ENCODE measurements around the gene UGT1A3.

Gene UGT1A3

DNA sequence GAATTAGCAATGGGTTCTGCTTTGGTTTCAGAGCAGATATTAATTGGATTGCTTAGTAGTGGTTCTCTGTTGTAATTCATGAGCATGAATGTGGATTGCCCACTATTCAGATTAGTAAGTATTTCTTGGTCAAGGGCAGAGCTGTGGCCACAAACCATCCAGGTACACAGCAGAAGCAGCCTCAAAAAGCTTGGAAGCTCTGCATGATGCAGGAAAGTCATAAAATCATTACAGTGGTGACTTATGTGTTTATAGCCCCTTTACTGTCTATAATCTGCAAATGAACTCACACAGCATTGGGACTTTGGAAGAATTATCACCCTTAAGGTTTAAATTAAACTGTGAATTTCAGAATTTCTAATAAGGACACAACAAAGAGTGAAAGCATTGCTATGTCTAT, 29.3 kb downstream of the UGT1A3 start:
- Histone ChIP-seq H3K4me3 (ENCODE audit: low read depth, low read length) (no peak overlapping the region), H3K27me3 (ENCODE audit: insufficient read depth, low read depth, severe bottlenecking) (no peaks in the 10 kb centered on the region), H3K9me3 (ENCODE audit: severe bottlenecking) (no peaks in the 10 kb centered on the region), H3K27ac (no peak overlapping the region), H3K36me3 (no peaks in the 10 kb centered on the region)
- DNase-seq, result no peak
- TF ChIP-seq, protein P1, sequence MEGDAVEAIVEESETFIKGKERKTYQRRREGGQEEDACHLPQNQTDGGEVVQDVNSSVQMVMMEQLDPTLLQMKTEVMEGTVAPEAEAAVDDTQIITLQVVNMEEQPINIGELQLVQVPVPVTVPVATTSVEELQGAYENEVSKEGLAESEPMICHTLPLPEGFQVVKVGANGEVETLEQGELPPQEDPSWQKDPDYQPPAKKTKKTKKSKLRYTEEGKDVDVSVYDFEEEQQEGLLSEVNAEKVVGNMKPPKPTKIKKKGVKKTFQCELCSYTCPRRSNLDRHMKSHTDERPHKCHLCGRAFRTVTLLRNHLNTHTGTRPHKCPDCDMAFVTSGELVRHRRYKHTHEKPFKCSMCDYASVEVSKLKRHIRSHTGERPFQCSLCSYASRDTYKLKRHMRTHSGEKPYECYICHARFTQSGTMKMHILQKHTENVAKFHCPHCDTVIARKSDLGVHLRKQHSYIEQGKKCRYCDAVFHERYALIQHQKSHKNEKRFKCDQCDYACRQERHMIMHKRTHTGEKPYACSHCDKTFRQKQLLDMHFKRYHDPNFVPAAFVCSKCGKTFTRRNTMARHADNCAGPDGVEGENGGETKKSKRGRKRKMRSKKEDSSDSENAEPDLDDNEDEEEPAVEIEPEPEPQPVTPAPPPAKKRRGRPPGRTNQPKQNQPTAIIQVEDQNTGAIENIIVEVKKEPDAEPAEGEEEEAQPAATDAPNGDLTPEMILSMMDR (IDR thresholded peaks at IDR 0.05; ENCODE audit: low read depth, low read length), result no peak

DNA sequence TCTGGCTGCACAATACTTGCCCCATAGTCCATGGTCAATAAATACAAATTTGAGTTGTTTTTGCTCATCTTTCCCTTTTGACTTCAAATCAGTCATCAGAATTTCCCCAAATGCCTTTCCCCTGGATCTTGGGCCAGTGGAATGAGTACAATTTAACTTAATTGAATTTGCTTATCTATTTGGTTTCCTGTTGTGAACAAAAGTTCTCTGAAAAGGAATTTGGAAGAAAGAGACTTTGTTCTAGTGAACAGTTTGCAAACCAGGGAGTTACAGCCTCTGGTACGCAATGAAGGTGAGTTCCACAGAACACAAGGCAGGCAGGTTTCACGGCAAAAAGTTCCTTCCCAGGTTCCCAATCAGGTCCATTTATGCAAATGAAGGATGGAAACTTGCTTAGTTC, 30.0 kb downstream of the UGT1A3 start:
- DNase-seq, result no peak
- Histone ChIP-seq H3K9me3 (ENCODE audit: severe bottlenecking) (no peaks in the 10 kb centered on the region), H3K36me3 (no peaks in the 10 kb centered on the region), H3K27me3 (ENCODE audit: insufficient read depth, low read depth, severe bottlenecking) (no peaks in the 10 kb centered on the region), H3K27ac (no peak overlapping the region), H3K4me3 (ENCODE audit: low read depth, low read length) (no peak overlapping the region)
- TF ChIP-seq, protein P1 (IDR thresholded peaks at IDR 0.05; ENCODE audit: low read depth, low read length), result no peak

DNA sequence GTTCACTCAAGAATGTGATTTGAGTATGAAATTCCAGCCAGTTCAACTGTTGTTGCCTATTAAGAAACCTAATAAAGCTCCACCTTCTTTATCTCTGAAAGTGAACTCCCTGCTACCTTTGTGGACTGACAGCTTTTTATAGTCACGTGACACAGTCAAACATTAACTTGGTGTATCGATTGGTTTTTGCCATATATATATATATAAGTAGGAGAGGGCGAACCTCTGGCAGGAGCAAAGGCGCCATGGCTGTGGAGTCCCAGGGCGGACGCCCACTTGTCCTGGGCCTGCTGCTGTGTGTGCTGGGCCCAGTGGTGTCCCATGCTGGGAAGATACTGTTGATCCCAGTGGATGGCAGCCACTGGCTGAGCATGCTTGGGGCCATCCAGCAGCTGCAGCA, 31.2 kb downstream of the UGT1A3 start, which contains the start of gene UGT1A1:
UGT1A1 (plus strand) TSS at position 228 of the 400 bp plus-strand sequence; CDS start at position 246, 18 bp downstream.
- TF ChIP-seq, protein P1 (IDR thresholded peaks at IDR 0.05; ENCODE audit: low read depth, low read length), result no peak
- Histone ChIP-seq H3K27ac (no peak within 1 kb of the TSS), H3K4me3 (ENCODE audit: low read depth, low read length) (no peak within 1 kb of the TSS), H3K27me3 (ENCODE audit: insufficient read depth, low read depth, severe bottlenecking) (no peaks in the 10 kb centered on the region), H3K36me3 (no peaks in the 10 kb centered on the region), H3K9me3 (ENCODE audit: severe bottlenecking) (no peaks in the 10 kb centered on the region)
- DNase-seq, result no peak

DNA sequence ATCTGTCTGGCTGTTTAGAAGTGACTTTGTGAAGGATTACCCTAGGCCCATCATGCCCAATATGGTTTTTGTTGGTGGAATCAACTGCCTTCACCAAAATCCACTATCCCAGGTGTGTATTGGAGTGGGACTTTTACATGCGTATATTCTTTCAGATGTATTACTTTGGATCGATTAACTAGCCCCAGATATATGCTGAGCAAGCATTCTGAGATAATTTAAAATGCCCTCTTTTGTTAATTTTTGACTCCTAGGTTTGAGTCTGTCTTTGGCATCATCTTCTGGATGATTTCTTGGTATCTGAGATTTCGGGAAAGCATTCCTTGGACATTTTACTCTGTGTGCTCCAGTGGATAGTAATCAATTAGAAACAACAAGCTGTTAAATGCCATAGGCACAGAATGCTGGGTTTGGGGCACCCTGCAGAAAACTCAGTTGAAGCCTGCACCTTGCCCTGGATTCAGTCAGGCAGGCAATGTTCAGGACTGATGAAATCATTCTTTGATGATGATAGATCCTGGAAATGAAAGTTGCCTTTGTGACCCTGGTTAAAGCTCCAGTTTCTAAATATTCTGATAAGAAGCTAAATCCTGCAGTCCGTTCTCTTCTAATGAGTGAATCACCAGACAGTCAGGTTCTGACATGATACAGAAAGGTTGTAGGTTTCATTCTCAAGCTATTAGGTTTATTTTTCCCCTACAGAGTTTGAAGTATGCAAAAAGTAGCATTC, 32.4 kb downstream of the UGT1A3 start:
- H3K27me3 ChIP-seq (ENCODE audit: insufficient read depth, low read depth, severe bottlenecking), result no peaks in the 10 kb centered on the region

DNA sequence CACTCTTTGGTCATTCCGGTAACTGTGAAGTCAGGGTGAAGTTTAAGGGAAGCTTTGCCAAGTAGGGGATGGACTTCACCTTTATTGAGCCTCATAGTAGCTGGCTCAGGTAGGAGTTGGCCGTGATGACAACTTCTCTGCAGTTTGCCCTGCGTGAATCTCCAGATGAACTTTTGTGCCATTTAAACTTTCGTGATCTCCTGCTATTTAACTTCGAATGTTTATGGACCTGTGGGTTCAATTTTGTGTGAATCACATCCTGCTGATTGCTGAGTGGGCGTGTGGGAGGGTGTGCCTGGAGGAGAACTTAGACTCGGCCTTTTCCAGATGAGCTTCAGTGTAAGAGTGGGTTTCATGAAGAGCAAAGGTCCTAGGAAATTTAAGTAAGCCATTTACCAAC, 35.4 kb downstream of the UGT1A3 start:
- H3K27me3 ChIP-seq (ENCODE audit: insufficient read depth, low read depth, severe bottlenecking), result no peaks in the 10 kb centered on the region
- H3K27ac ChIP-seq, result no peak overlapping the region
- no peaks in the 10 kb centered on the region for H3K36me3 ChIP-seq
- no peak overlapping the region for H3K4me3 ChIP-seq (ENCODE audit: low read depth, low read length)
- no peaks in the 10 kb centered on the region for H3K9me3 ChIP-seq (ENCODE audit: severe bottlenecking)
- TF ChIP-seq, protein P1 (IDR thresholded peaks at IDR 0.05; ENCODE audit: low read depth, low read length), result no peak
- DNase-seq, result no peak

More for the DNA sequence above, 32.4 kb downstream of the UGT1A3 start:
- no peak for DNase-seq
- no peaks in the 10 kb centered on the region for H3K36me3 ChIP-seq
- H3K27ac ChIP-seq, result no peak overlapping the region
- no peaks in the 10 kb centered on the region for H3K9me3 ChIP-seq (ENCODE audit: severe bottlenecking)
- H3K4me3 ChIP-seq (ENCODE audit: low read depth, low read length), result no peak overlapping the region
- TF ChIP-seq, protein P1 (IDR thresholded peaks at IDR 0.05; ENCODE audit: low read depth, low read length), result no peak

DNA sequence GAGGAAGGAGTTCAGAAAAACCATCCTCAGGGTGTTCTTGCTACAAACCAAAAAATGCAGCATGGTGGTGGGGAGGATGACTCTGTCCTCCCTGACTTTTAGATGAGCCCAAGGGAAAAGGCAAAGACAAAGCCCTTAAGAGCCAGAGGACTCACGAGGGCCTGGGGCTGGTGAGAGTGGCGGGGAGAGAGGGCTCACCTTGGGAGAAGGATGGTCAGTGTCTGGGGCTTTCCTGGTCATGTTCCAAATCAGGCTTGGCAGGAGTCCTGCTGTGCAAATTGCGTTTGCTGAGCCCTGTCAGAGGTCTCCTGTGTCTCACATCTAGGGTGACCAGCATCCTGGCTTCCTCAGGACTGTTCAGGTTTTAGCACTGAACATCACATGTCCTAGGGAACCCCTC, 35.9 kb downstream of the UGT1A3 start:
- Histone ChIP-seq H3K27ac (no peak overlapping the region), H3K27me3 (ENCODE audit: insufficient read depth, low read depth, severe bottlenecking) (no peaks in the 10 kb centered on the region), H3K9me3 (ENCODE audit: severe bottlenecking) (no peaks in the 10 kb centered on the region), H3K36me3 (no peaks in the 10 kb centered on the region), H3K4me3 (ENCODE audit: low read depth, low read length) (no peak overlapping the region)
- DNase-seq, result no peak
- TF ChIP-seq, protein P1 (IDR thresholded peaks at IDR 0.05; ENCODE audit: low read depth, low read length), result no peak
